Keratinocyte (primary cell): ENCODE measurements around the gene KPNA1. TPM values are rescaled to one million over a fixed set of nuclear protein-coding genes. Genes with fewer than 3 reads are reported as not detected.

Source experiments
- DNase-seq: peaks from one replicate; pipeline ENCODE4 v3.0.0-alpha.2; 2011; ENCODE audit warnings: low read depth, missing footprints, low spot score
- FAIRE-seq: peaks from 2 replicates; lab custom pipeline; 2011; peaks lifted over from hg19 to GRCh38; lab: Jason Lieb, UNC
- H2AFZ ChIP-seq: 2 replicates; pipeline ENCODE4 v1.6.0; 2012; ENCODE audit warnings: low read length, control low read depth, inconsistent platforms; ENCODE audit not compliant: control insufficient read depth
- H3K27ac ChIP-seq: 2 replicates; pipeline ENCODE4 v1.5.1; 2011; ENCODE audit warnings: low read length; ENCODE audit not compliant: control insufficient read depth, insufficient read depth
- H3K27me3 ChIP-seq: 3 replicates; pipeline ENCODE4 v1.6.0; 2011; ENCODE audit warnings: low read length; ENCODE audit not compliant: control insufficient read depth, insufficient read depth; ENCODE audit errors: extremely low read depth
- H3K36me3 ChIP-seq, 2 experiments: 2 replicates in 1 of 2; 3 replicates in 1 of 2; pipeline ENCODE4 v1.5.1; 2011; ENCODE audit warnings: low read length in 2 of 2, mild to moderate bottlenecking in 1 of 2; ENCODE audit not compliant: control insufficient read depth in 2 of 2, insufficient read depth in 2 of 2; ENCODE audit errors: extremely low read depth in 1 of 2
- H3K4me1 ChIP-seq: 3 replicates; pipeline ENCODE4 v1.5.1; 2011; ENCODE audit warnings: low read length; ENCODE audit not compliant: control insufficient read depth, insufficient read depth; ENCODE audit errors: extremely low read depth
- H3K4me2 ChIP-seq: 3 replicates; pipeline ENCODE4 v1.6.0; 2011; ENCODE audit warnings: low read depth, low read length; ENCODE audit not compliant: control insufficient read depth, insufficient read depth; ENCODE audit errors: extremely low read depth
- H3K4me3 ChIP-seq, 3 experiments: fragments of 200-600 bp in 1 of 3; sonication (generic) in 1 of 3; 2 replicates in 2 of 3; 3 replicates in 1 of 3; pipeline ENCODE4 v1.5.1; 2011 to 2016; ENCODE audit warnings: low read length in 3 of 3, mild to moderate bottlenecking in 3 of 3, control low read depth in 2 of 3, inconsistent platforms in 1 of 3, low read depth in 1 of 3, mixed read lengths in 1 of 3, mixed run types in 1 of 3, moderate library complexity in 1 of 3; ENCODE audit not compliant: control insufficient read depth in 2 of 3, insufficient read depth in 2 of 3; ENCODE audit errors: extremely low read depth in 1 of 3
- H3K79me2 ChIP-seq: 2 replicates; pipeline ENCODE4 v1.6.0; 2012; ENCODE audit warnings: low read length; ENCODE audit not compliant: control insufficient read depth, insufficient read depth
- H3K9ac ChIP-seq: 3 replicates; pipeline ENCODE4 v1.6.0; 2011; ENCODE audit warnings: low read length; ENCODE audit not compliant: control insufficient read depth, insufficient read depth; ENCODE audit errors: extremely low read depth
- H3K9me1 ChIP-seq: 3 replicates; pipeline ENCODE4 v1.6.0; 2011; ENCODE audit warnings: low read length; ENCODE audit not compliant: control insufficient read depth, insufficient read depth; ENCODE audit errors: extremely low read depth
- H3K9me3 ChIP-seq: 2 replicates; pipeline ENCODE4 v1.5.1; 2012; ENCODE audit warnings: low read depth, low read length; ENCODE audit not compliant: control insufficient read depth
- H4K20me1 ChIP-seq: 3 replicates; pipeline ENCODE4 v1.6.0; 2011; ENCODE audit warnings: low read length; ENCODE audit not compliant: control insufficient read depth, insufficient read depth; ENCODE audit errors: extremely low read depth
- CTCF ChIP-seq, 3 experiments: IDR thresholded peaks in 1 of 3; conservative IDR thresholded peaks in 1 of 3; optimal IDR thresholded peaks in 1 of 3; 2 replicates in 2 of 3; 3 replicates in 1 of 3; pipeline versions ENCODE3 to v1.5.1; 2011; ENCODE audit warnings: low read length in 3 of 3, mild to moderate bottlenecking in 3 of 3, moderate library complexity in 2 of 3, control low read depth in 1 of 3, inconsistent platforms in 1 of 3; ENCODE audit not compliant: insufficient read depth in 2 of 3; ENCODE audit errors: extremely low read depth in 1 of 3
- EZH2 ChIP-seq: IDR thresholded peaks from one replicate; pipeline ENCODE4 v1.6.1; 2012; ENCODE audit warnings: inconsistent platforms, mild to moderate bottlenecking, low read length, moderate library complexity
- dilution Hi-C: fragments of 300-500 bp; cut with MboI; formaldehyde crosslinking; loops from one replicate; pipeline ENCODE4 v1.7.0; 2020; ENCODE audit warnings: low sequenced_read_pairs; ENCODE audit not compliant: extremely low pct_ligation_motif_present
- polyA plus RNA-seq, 5 experiments: library from polyadenylated mRNA; depleted of rRNA in 3 of 5; stranded (reverse) in 3 of 5; stranded (forward) in 1 of 5; unstranded in 1 of 5; fragments of >200 nt; gene quantifications; 1 replicate in 1 of 5; 2 replicates in 3 of 5; 3 replicates in 1 of 5; pipeline versions ENCODE4 v1.2.1 to v1.2.3, GENCODE V29; 2011 to 2012; ENCODE audit warnings: missing spikeins in 2 of 5, low read depth in 1 of 5, low replicate concordance in 1 of 5

The KPNA1 gene
- polyA plus RNA-seq, 1 donor (not counting 4 experiments of a cell fraction or from before 2014, with no cell fraction given), result 66.7 TPM

- H3K27me3 ChIP-seq, result no peaks in the 10 kb centered on the region
- peaks cover 3% of the 10 kb centered on the region for H4K20me1 ChIP-seq
- FAIRE-seq, result no peak
- H3K4me2 ChIP-seq, result no peak overlapping the region
- H2AFZ ChIP-seq, result no peak overlapping the region
- H3K4me1 ChIP-seq, result no peaks in the 10 kb centered on the region
- H3K79me2 ChIP-seq, result no peaks in the 10 kb centered on the region
- DNase-seq, result no peak
- H3K9me1 ChIP-seq, result no peaks in the 10 kb centered on the region
- H3K27ac ChIP-seq, result no peak overlapping the region
- no peak overlapping the region for H3K9ac ChIP-seq
- H3K9me3 ChIP-seq, result no peaks in the 10 kb centered on the region
- dilution Hi-C loops, result no loop called here
- no peak overlapping the region for H3K4me3 ChIP-seq
- TF ChIP-seq CTCF (optimal IDR thresholded peaks at IDR 0.05 in 1 of 3, IDR thresholded peaks at IDR 0.05 in 1 of 3, conservative IDR thresholded peaks at IDR 0.05 in 1 of 3; ENCODE audit: extremely low read depth in 1 of 3, insufficient read depth in 2 of 3, low read length in 3 of 3) (no peak), EZH2 (no peak)
- H3K36me3 ChIP-seq, result peaks cover 15 to 32% of the 10 kb centered on the region in 2 experiments
Measured at GRCh38 chr3:122457706-122458105, 57.0 kb downstream of the KPNA1 start.

- FAIRE-seq, result no peak
Measured at GRCh38 chr3:122456074-122456473, 58.7 kb downstream of the KPNA1 start.

More at GRCh38 chr3:122456074-122456473, 58.7 kb downstream of the KPNA1 start:
- Histone ChIP-seq H3K27ac (no peak overlapping the region), H3K9ac (no peak overlapping the region), H4K20me1 (peaks cover 3% of the 10 kb centered on the region), H3K9me1 (no peaks in the 10 kb centered on the region), H3K36me3 (peaks cover 14 to 32% of the 10 kb centered on the region in 2 experiments), H3K4me1 (no peaks in the 10 kb centered on the region), H3K9me3 (no peaks in the 10 kb centered on the region), H3K27me3 (no peaks in the 10 kb centered on the region), H3K79me2 (no peaks in the 10 kb centered on the region), H3K4me2 (no peak overlapping the region), H3K4me3 (no peak overlapping the region), H2AFZ (no peak overlapping the region)
- DNase-seq, result no peak
- dilution Hi-C loops, result no loop called here
- TF ChIP-seq CTCF (optimal IDR thresholded peaks at IDR 0.05 in 1 of 3, IDR thresholded peaks at IDR 0.05 in 1 of 3, conservative IDR thresholded peaks at IDR 0.05 in 1 of 3; ENCODE audit: extremely low read depth in 1 of 3, insufficient read depth in 2 of 3, low read length in 3 of 3), result no peak
- TF ChIP-seq EZH2, result no peak
